Dendritic cell treated with granulocyte-macrophage colony-stimulating factor and Interleukin-4, amounts not matched to agents 40 ng/mL and 50 ng/mL, for 4 days (primary cell): ENCODE results near the gene SMAD1.

Experiments
- H3K27ac Mint-ChIP-seq: one replicate; pipeline ENCODE4 v1.8.0; 2022; ENCODE audit warnings: mild to moderate bottlenecking, mixed read lengths
- H3K27me3 Mint-ChIP-seq: one replicate; pipeline ENCODE4 v1.8.0; 2022; ENCODE audit warnings: mild to moderate bottlenecking, mixed read lengths
- H3K36me3 Mint-ChIP-seq: one replicate; pipeline ENCODE4 v1.8.0; 2022; ENCODE audit warnings: low read depth, mixed read lengths
- H3K4me1 Mint-ChIP-seq: one replicate; pipeline ENCODE4 v1.8.0; 2022; ENCODE audit warnings: low read depth, mixed read lengths
- H3K4me3 Mint-ChIP-seq: one replicate; pipeline ENCODE4 v1.8.0; 2022; ENCODE audit warnings: mild to moderate bottlenecking, moderate library complexity, mixed read lengths
- H3K9me3 Mint-ChIP-seq: one replicate; pipeline ENCODE4 v1.8.0; 2022; ENCODE audit warnings: mixed read lengths
- intact Hi-C: fragments of 100-400 bp; cut with micrococcal nuclease; formaldehyde crosslinking; loops from one replicate; pipeline ENCODE4 v1.15.0; 2022

SMAD1 gene

GRCh38 chr4:145481942-145482208 is 222 bp downstream of the SMAD1 start:
- H3K4me3 Mint-ChIP-seq: no peak overlapping the region
- H3K27me3 Mint-ChIP-seq: no peaks in the 10 kb centered on the region
- intact Hi-C loops: loop anchor here (5.0 to 10.0 kb wide), 4 partner anchors 73 to 377 kb away; partner anchors contain the start of gene OTUD4

GRCh38 chr4:145482209-145483037 is 770 bp downstream of the SMAD1 start:
- Mint-ChIP-seq H3K4me3 (no peak overlapping the region), H3K4me1 (peaks cover 29% of the 10 kb centered on the region), H3K36me3 (no peaks in the 10 kb centered on the region), H3K27me3 (no peaks in the 10 kb centered on the region), H3K9me3 (no peaks in the 10 kb centered on the region), H3K27ac (no peak overlapping the region)
- intact Hi-C loops: loop anchor here (5.0 to 10.0 kb wide), 4 partner anchors 72 to 378 kb away; partner anchors contain the start of gene OTUD4

More at GRCh38 chr4:145481942-145482208, 222 bp downstream of the SMAD1 start:
- Mint-ChIP-seq H3K36me3 (no peaks in the 10 kb centered on the region), H3K9me3 (no peaks in the 10 kb centered on the region), H3K27ac (no peak overlapping the region), H3K4me1 (peaks cover 23% of the 10 kb centered on the region)

GRCh38 chr4:145483514-145483913 is 1.9 kb downstream of the SMAD1 start:
- no peaks in the 10 kb centered on the region for H3K9me3 Mint-ChIP-seq
- peaks cover 29% of the 10 kb centered on the region for H3K4me1 Mint-ChIP-seq
- intact Hi-C loops: loop anchor here (5.0 to 10.0 kb wide), 4 partner anchors 71 to 379 kb away; partner anchors contain the start of gene OTUD4
- no peaks in the 10 kb centered on the region for H3K27me3 Mint-ChIP-seq
- no peak overlapping the region for H3K27ac Mint-ChIP-seq
- no peak overlapping the region for H3K4me3 Mint-ChIP-seq
- no peaks in the 10 kb centered on the region for H3K36me3 Mint-ChIP-seq

GRCh38 chr4:145484225-145484846 is 2.7 kb downstream of the SMAD1 start:
- Mint-ChIP-seq H3K9me3 (no peaks in the 10 kb centered on the region), H3K36me3 (no peaks in the 10 kb centered on the region), H3K27ac (no peak overlapping the region), H3K4me3 (no peak overlapping the region), H3K4me1 (peaks cover 26% of the 10 kb centered on the region), H3K27me3 (no peaks in the 10 kb centered on the region)
- intact Hi-C loops: loop anchor here (5.0 to 10.0 kb wide), 4 partner anchors 70 to 380 kb away; partner anchors contain the start of gene OTUD4

- H3K27me3 Mint-ChIP-seq: no peaks in the 10 kb centered on the region
- H3K4me1 Mint-ChIP-seq: peaks cover 21% of the 10 kb centered on the region
- intact Hi-C loops: loop anchor here (10.0 kb wide), 2 partner anchors 70 to 380 kb away; no protein-coding TSS in a partner anchor
- H3K36me3 Mint-ChIP-seq: no peaks in the 10 kb centered on the region
- H3K9me3 Mint-ChIP-seq: no peaks in the 10 kb centered on the region
- no peak overlapping the region for H3K27ac Mint-ChIP-seq
- H3K4me3 Mint-ChIP-seq: no peak overlapping the region
Observed at GRCh38 chr4:145485120-145485519, 3.5 kb downstream of the SMAD1 start.

- intact Hi-C loops: loop anchor here (10.0 kb wide), 2 partner anchors 68 to 382 kb away; no protein-coding TSS in a partner anchor
- Mint-ChIP-seq H3K9me3 (no peaks in the 10 kb centered on the region), H3K4me1 (peaks cover 9% of the 10 kb centered on the region), H3K27me3 (no peaks in the 10 kb centered on the region), H3K27ac (no peak overlapping the region), H3K36me3 (no peaks in the 10 kb centered on the region), H3K4me3 (no peak overlapping the region)
Observed at GRCh38 chr4:145486603-145487002, 5.0 kb downstream of the SMAD1 start.

GRCh38 chr4:145487631-145488030 is 6.0 kb downstream of the SMAD1 start:
- intact Hi-C loops: loop anchor here (10.0 kb wide), 2 partner anchors 67 to 383 kb away; no protein-coding TSS in a partner anchor
- H3K9me3 Mint-ChIP-seq: no peaks in the 10 kb centered on the region
- no peak overlapping the region for H3K4me3 Mint-ChIP-seq
- no peak overlapping the region for H3K27ac Mint-ChIP-seq
- H3K27me3 Mint-ChIP-seq: no peaks in the 10 kb centered on the region
- no peaks in the 10 kb centered on the region for H3K36me3 Mint-ChIP-seq
- H3K4me1 Mint-ChIP-seq: peaks cover 12% of the 10 kb centered on the region

GRCh38 chr4:145488310-145488709 is 6.7 kb downstream of the SMAD1 start:
- Mint-ChIP-seq H3K27ac (no peak overlapping the region), H3K4me3 (no peak overlapping the region), H3K9me3 (no peaks in the 10 kb centered on the region), H3K36me3 (no peaks in the 10 kb centered on the region), H3K4me1 (peaks cover 18% of the 10 kb centered on the region), H3K27me3 (no peaks in the 10 kb centered on the region)
- intact Hi-C loops: loop anchor here (10.0 kb wide), 2 partner anchors 66 to 384 kb away; no protein-coding TSS in a partner anchor

- no peaks in the 10 kb centered on the region for H3K9me3 Mint-ChIP-seq
- H3K4me1 Mint-ChIP-seq: peaks cover 29% of the 10 kb centered on the region
- no peak overlapping the region for H3K4me3 Mint-ChIP-seq
- H3K27me3 Mint-ChIP-seq: no peaks in the 10 kb centered on the region
- H3K27ac Mint-ChIP-seq: no peak overlapping the region
- H3K36me3 Mint-ChIP-seq: no peaks in the 10 kb centered on the region
- intact Hi-C loops: loop anchor here (10.0 kb wide), 2 partner anchors 65 to 385 kb away; no protein-coding TSS in a partner anchor
Observed at GRCh38 chr4:145489556-145489955, 7.9 kb downstream of the SMAD1 start.

- Mint-ChIP-seq H3K36me3 (no peaks in the 10 kb centered on the region), H3K27me3 (no peaks in the 10 kb centered on the region), H3K27ac (no peak overlapping the region), H3K9me3 (no peaks in the 10 kb centered on the region), H3K4me1 (peaks cover 36% of the 10 kb centered on the region), H3K4me3 (no peak overlapping the region)
- intact Hi-C loops: no loop called here
Observed at GRCh38 chr4:145490361-145490760, 8.7 kb downstream of the SMAD1 start.

- intact Hi-C loops: no loop called here
- no peak overlapping the region for H3K4me3 Mint-ChIP-seq
- no peaks in the 10 kb centered on the region for H3K27me3 Mint-ChIP-seq
- no peaks in the 10 kb centered on the region for H3K36me3 Mint-ChIP-seq
- no peaks in the 10 kb centered on the region for H3K9me3 Mint-ChIP-seq
- peaks cover 36% of the 10 kb centered on the region for H3K4me1 Mint-ChIP-seq
- no peak overlapping the region for H3K27ac Mint-ChIP-seq
Observed at GRCh38 chr4:145490796-145491195, 9.1 kb downstream of the SMAD1 start.

GRCh38 chr4:145492376-145492775 is 10.7 kb downstream of the SMAD1 start:
- Mint-ChIP-seq H3K4me3 (no peak overlapping the region), H3K27me3 (no peaks in the 10 kb centered on the region), H3K9me3 (no peaks in the 10 kb centered on the region), H3K36me3 (no peaks in the 10 kb centered on the region), H3K4me1 (peaks cover 28% of the 10 kb centered on the region), H3K27ac (no peak overlapping the region)
- intact Hi-C loops: no loop called here

- no peaks in the 10 kb centered on the region for H3K27me3 Mint-ChIP-seq
- H3K4me1 Mint-ChIP-seq: peaks cover 27% of the 10 kb centered on the region
- H3K4me3 Mint-ChIP-seq: no peak overlapping the region
- no peaks in the 10 kb centered on the region for H3K36me3 Mint-ChIP-seq
- intact Hi-C loops: no loop called here
- H3K9me3 Mint-ChIP-seq: no peaks in the 10 kb centered on the region
- no peak overlapping the region for H3K27ac Mint-ChIP-seq
Observed at GRCh38 chr4:145493166-145493565, 11.5 kb downstream of the SMAD1 start.

GRCh38 chr4:145494666-145495270 is 13.1 kb downstream of the SMAD1 start:
- intact Hi-C loops: no loop called here
- H3K36me3 Mint-ChIP-seq: no peaks in the 10 kb centered on the region
- peak overlapping the region; percentile 51 for H3K27ac Mint-ChIP-seq
- no peaks in the 10 kb centered on the region for H3K27me3 Mint-ChIP-seq
- H3K4me3 Mint-ChIP-seq: no peak overlapping the region
- peaks cover 27% of the 10 kb centered on the region for H3K4me1 Mint-ChIP-seq
- H3K9me3 Mint-ChIP-seq: no peaks in the 10 kb centered on the region
